HG02885 (cell line): ENCODE measurements around the gene PPP3CA.

Experiments
- ATAC-seq: cut with Tn5 transposase; IDR thresholded peaks from one replicate; pipeline ENCODE4 v1.9.1; 2021; ENCODE audit warnings: mild to moderate bottlenecking; ENCODE audit not compliant: unreplicated experiment, poor library complexity

The PPP3CA gene

GRCh38 chr4:101347267-101347556 lies at the start of gene PPP3CA:
PPP3CA (minus strand) TSS chr4:101347526.
- peak; percentile 26 for ATAC-seq

DNA sequence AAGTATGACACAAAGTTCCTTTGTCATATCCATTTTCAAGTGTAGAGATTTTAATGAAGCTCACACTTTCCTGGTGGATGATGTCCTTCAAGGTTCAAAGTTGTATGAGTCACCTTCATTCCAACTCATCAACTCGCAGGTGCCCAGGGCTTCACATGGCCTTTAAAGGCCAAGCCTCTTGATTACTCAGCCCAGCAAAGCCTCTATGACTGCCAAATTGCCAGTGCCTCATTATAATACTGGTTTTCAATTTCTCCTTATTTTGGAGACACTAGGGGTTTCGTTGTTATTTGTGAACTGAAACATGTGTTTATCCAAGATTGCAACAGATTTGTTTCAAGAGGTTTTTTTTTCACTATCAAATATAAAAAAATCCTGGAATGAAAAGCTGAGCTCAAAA lies 45.9 kb upstream of the PPP3CA start:
- no peak for ATAC-seq

GRCh38 chr4:101370663-101371210 lies 23.4 kb upstream of the PPP3CA start:
- no peak for ATAC-seq

DNA sequence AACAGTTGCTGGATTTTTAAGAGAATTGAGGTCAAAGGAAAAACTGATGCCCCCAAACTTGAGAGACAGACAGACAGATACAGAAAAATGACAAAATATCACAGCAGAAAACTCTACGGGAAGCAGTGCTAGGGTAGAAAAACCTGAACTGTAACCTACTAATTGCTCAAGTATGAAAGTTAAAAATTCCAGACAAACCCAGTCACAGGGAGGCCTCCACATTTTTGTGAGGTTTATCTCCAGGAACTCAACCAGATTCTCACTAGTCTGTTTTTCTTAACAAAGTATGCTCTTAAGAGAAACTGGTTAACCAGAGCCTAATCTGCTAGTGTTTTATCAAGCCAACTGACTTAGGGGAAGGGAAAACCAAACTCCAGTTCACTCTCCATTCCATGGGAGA lies 19.9 kb upstream of the PPP3CA start:
- no peak for ATAC-seq

DNA sequence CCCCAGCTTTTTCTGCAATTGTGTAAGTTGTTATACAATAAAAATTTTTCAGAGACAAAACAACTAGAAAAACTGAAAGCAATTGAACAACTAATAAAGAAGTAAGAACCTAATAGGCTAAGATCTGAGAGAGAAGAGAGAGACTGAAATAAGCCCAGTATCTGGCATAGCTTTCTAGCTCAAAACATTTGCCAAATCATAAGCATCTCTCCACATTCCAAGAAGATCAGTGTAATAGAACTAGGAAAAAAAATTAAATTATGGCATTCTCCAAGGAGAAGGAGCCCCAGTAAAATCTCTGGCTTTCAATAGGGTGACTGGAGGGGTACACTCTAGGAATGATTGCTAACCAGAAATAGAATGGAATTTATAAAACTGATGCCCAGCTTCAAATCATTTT lies 19.0 kb upstream of the PPP3CA start:
- ATAC-seq: no peak

DNA sequence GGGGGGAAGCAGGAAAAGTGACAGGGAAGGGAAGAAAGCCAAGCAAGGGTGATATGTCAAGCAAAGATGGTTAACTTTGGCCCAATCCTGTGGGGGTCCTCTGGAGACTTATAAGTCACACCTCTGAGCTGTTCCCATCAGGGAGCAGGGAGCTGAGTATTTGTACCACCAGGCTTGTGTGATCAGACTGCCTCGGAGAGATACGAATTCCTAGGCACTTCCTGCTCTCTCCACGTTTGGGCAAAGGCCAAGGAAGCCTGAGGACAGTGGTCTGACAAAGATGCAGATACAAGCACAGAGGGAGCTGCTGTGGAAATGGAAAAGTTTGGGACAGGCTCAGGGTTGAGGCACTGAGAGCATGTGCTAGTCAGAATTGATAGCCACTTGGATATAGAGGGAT lies 10.4 kb upstream of the PPP3CA start:
- ATAC-seq: no peak

DNA sequence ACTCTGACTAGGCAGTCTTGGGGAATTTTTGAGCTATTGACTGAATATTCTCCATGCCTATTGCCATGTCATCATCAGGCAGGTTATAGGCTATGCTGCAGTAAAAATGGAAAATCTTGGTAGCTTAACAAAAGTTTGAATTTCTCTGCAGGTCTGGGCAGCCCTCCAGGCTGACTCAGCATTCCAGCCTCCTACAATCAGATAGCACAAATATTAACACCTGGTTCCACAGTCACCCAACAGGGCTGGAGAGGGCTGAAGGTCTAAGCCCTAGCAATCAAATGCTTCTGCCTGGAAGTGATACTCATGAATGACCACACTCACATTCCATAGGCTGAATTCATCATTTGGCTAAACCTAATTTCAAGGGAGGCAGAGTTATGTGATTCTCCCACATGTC lies 9.6 kb upstream of the PPP3CA start:
- ATAC-seq: no peak

GRCh38 chr4:101355767-101356702 lies 8.7 kb upstream of the PPP3CA start:
- peak; percentile 29 for ATAC-seq

DNA sequence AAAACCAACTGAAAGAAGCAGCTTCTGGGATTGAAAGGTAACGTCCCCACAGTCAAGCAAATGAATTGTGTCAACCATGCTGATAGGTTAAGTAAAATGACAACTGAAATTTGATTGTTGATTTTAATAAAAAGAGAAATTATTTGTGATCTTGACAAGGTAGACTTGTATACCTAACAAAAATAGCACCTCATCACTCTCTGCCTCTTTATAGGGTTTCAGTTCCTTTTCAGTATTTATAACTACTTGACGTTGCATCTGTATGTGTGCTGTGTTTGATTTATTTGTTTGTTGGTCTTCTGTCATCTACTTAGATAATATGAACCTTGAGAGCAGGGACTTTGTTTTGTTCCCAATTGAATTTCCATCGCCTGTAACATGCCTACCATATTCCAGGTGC lies 7.9 kb upstream of the PPP3CA start:
- ATAC-seq: peak; percentile 99

- no peak for ATAC-seq
Observed at GRCh38 chr4:101349801-101350064, 2.4 kb upstream of the PPP3CA start.

DNA sequence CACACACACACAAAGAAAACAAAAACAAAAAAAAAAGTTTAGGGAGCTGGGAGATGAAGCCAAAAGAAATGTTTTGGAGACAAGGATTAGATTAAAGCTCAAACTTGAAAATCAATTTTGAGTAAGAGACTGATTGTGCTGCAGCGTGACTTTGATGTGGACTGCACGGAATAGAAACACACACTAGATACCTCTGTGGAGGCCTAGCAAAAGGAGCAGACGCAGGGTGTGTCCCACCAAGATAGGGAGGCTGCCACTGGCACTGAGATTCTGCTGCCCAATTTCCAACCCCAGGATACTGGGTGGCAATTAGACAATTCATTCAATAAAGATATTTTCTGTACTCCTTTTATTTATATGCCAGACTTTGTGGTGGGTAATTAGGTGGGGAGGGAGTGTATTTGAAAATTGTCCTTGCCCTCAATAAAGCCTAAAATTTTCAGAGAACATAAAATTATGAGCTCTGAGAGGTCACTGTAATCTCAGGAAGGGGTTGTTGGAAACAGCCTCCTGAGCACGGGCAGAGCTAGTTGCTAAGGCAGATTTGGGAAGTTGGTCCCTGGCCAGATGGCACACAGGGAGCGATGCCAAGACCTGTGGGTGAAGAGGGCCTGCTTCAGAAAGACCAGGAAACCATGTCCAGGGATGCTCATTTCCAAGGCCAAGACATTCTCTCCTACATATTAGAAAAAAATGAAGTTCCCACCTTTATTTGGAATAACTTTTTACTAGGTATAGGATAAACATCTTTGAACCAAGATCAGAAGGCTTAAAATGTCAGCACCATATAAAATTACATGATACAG lies 1.9 kb upstream of the PPP3CA start:
- ATAC-seq: no peak

DNA sequence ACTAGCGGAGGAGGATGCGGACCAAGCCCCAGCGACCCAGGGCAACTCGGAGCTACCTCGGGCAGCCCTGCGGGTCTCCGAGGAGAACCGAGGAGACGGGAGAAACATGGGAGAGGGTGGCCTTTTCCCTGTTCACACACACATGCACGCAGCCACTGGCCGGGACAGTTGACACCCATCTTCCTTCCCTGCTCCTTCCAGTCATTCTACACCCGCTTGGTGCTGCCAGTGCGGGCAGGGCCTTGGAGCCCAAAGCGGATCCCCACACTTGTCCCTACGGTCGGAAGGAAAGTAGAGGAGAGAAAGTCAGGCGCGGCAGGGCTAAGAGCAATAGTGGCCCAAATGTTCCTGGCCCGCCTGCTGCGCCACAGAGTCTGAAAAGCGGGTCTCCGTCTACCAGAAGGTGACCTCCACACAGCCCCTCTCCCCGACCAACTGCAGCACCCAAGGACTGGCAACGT lies 1.1 kb upstream of the PPP3CA start:
- ATAC-seq: no peak

DNA sequence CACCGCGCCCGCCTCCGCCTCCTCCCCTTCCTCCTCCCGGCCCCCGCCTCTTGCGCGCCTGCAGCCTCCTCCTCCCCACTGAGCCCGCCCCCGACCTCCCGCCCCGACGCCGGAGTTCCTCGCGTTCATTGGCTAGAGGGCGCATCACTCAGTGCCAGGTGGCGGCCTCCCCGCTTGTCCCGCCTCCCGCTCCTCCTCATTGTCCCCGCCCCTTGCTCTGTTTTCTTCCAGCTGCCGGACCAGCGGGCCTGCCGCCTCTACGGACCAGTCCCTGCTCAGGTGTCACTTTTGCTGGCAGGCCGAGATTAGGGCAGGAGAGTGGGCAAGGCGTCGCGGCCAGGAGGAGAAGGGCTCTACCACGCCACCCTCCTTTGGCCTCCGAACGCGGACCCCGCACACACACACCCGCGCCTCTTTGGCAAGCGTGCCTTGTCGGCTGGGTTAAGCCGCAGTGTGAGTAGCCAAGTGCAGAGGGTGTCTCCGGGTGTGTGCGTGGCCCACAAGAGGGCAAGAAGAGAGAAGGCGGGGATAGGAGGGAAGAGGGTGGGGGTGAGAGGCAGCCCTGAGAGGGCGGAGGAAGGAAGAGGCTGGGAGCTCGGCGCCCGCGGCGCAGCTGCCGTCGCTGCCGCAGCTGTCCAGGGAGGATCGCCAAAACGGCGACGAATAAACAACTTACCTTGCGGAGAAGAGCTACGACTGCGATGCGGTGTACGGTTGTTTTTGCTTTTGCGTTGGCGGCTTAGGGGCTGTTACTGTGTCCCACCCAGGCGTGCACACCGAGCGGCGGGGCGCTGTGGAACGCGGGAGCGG lies 436 bp upstream of the PPP3CA start:
- ATAC-seq: peak; percentile 84

GRCh38 chr4:101346351-101347266 lies 717 bp downstream of the PPP3CA start:
- ATAC-seq: peak; percentile 13

DNA sequence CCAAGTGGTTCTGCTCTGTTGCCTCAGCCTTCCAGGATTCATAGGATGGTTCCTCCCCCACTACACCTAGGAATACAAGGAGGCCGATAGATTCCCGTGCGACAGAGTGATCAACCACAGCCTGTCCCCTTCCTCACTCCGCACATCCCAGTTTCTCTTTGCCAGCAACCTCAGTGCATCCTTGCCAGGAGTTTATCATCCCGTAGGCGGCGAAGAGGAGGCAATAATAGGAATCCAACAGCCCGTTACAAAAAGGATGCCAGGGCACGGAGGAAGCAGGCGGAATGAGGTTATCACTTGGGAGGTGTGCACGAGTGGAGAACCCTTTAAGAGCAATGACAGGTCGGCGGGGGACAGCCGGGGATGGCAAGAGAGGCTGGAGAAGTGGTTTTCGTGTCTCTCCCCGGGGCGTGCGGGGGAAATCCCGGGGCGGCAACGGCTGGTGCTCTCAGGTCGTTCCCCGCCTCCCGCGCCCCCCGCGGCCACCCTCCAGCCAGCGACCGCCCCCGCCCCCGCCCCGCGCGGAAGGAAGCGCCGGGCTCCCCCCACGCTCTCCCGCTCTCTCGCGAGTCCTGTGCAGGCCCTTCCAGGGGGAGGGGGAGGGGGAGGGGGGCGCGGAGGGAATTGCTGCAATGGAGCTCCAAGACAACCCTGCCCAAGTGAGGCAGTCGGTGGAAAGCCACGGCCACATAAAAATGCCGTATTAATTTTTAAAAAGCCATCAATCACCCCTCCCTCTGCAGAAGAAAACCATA lies 1.6 kb downstream of the PPP3CA start:
- ATAC-seq: no peak

DNA sequence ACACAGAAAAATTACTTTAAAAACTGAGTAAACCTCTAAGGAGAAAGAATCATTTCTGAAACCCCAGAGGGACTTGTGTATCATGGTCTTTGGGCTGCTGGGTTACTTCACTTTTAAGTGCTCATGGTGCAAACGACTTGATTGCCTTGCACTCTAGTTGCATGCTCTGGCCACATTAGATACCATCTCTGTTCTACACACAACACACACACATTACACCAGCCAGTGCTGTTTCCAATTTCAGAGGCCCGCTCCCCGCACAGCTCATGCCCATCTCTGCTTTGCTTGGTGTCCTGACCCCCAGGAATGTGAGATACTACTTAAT lies 2.1 kb downstream of the PPP3CA start:
- no peak for ATAC-seq

DNA sequence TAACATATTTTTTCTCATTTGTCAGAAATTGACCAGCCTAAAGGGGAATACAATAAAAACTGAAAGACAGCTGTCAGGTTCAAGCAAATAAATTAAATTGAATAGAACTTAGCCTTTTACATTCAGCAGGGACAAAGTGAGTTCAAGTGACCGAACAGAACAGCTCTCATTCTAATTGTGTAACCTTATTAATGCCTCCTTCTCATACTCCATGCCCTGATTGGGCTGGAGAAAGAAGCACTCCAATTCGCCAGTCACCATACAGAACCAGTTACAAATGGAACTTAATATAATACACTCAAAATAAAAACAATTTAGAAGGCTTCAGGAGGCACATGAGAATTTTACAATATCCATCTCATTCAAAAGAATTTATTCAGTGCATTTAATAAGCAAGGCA lies 8.0 kb downstream of the PPP3CA start:
- no peak for ATAC-seq

DNA sequence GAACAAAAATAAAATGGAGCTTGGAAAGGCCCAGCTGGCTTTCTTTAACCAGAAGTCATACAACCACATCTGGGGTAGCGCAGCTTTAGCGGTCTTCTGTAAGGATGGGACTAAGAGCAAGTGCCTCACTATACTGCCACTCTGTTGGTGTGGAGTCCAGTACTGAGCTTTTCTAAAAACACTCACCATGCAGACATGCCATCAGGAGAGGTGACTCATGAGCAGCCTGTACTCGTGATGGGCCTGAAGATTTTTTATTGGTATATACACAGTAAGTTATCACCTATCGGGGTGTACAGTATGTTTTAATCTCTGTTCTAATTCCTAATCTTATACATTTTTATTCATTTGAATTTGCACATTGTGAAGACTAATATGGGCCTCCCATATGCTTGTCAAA lies 9.6 kb downstream of the PPP3CA start:
- ATAC-seq: no peak

DNA sequence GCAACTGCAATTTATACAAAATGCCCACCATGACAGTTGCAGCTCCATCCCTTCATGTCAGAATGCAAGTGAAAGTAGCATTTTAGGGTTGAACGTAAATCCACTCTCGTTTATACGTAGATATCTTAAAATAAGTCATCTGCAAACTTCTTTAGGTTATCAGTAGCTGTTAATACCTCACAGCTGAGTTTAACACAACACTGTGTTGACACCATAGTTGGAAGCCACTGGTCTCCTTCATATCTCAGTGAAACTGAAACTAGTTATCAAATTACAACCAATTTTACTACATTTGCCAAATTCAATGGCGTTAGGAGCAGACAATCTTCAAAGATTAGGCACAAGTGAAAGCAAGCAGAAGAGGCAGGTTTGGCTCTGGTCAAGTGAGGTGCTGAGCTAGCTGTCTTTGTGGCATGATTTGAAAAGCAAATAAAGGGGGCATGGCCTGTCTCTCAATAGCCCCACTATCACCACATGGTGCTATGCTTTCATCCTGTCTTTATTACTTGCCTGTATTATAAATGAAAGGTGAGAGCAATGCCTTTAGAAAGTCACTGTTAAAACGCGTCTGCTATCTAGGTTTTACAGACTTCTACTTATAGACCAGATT lies 12.3 kb downstream of the PPP3CA start:
- peak; percentile 72 for ATAC-seq
